Esophagus muscularis mucosa (tissue), 4 donors: Measurements from ENCODE around the gene TAP1. TPM values are rescaled to one million over a fixed set of nuclear protein-coding genes. Genes with fewer than 3 reads are reported as not detected.
A peak's percentile ranks its signal among the peaks of the same experiment; 100 is the strongest.

Source experiments
- DNase-seq: peaks from one replicate; pipeline ENCODE4 v3.0.0-alpha.2; 2017; ENCODE audit errors: extremely low spot score
- H3K27ac ChIP-seq, 4 donors: fragments of 200-600 bp; sonication (generic); replicated peaks in 1 of 4; 1 replicate in 3 of 4; 2 replicates in 1 of 4; pipeline ENCODE4 v1.5.1; 2016 to 2019; ENCODE audit warnings: mild to moderate bottlenecking in 1 of 4
- H3K27me3 ChIP-seq, 4 donors: fragments of 200-600 bp; sonication (generic); one replicate each; pipeline versions ENCODE4 v1.5.1 to v1.6.0; 2016 to 2019
- H3K36me3 ChIP-seq, 4 donors: fragments of 200-600 bp; sonication (generic); one replicate each; pipeline ENCODE4 v1.5.1; 2016 to 2019
- H3K4me1 ChIP-seq, 4 donors: fragments of 200-600 bp; sonication (generic); one replicate each; pipeline ENCODE4 v1.5.1; 2016 to 2019
- H3K4me3 ChIP-seq, 4 donors: fragments of 200-600 bp; sonication (generic); 1 replicate in 2 of 4; 2 replicates in 2 of 4; pipeline ENCODE4 v1.5.1; 2016 to 2019; ENCODE audit warnings: mild to moderate bottlenecking in 4 of 4, moderate library complexity in 1 of 4
- H3K9me3 ChIP-seq, 4 donors: fragments of 200-600 bp; sonication (generic); 1 replicate in 3 of 4; 2 replicates in 1 of 4; pipeline ENCODE4 v1.5.1; 2016 to 2019
- EP300 ChIP-seq: sonication (generic); formaldehyde crosslinking; IDR thresholded peaks from one replicate; pipeline ENCODE4 v1.6.1; 2017; ENCODE audit warnings: antibody characterized with exemption
- POLR2A ChIP-seq: fragments of 450-650 bp; IDR thresholded peaks from one replicate; pipeline ENCODE4 v1.6.1; 2017; ENCODE audit warnings: antibody characterized with exemption, moderate library complexity, mild to moderate bottlenecking, low read depth
- POLR2AphosphoS5 ChIP-seq, 2 donors: sonication (generic); formaldehyde crosslinking; IDR thresholded peaks; one replicate each; pipeline ENCODE4 v1.6.1; 2017; ENCODE audit warnings: antibody characterized with exemption in 2 of 2
- WGBS: methylation state at CpG from one replicate; pipeline ENCODE4 v1.1.5; 2018; 5-methylcytosine and 5-hydroxymethylcytosine counted together
- intact Hi-C: fragments of 100-400 bp; cut with DNase I; formaldehyde crosslinking; loops from one replicate; pipeline ENCODE4 v1.15.1; 2023
- total RNA-seq, 4 donors: library from RNA; depleted of rRNA; stranded (reverse); fragments of >200 nt; gene quantifications; one replicate each; pipeline versions ENCODE4 v1.1.0 to v1.2.1, GENCODE V29; 2016
- TF ChIP-seq, protein P1 (sequence below), 3 experiments: fragments of 200-600 bp in 2 of 3; fragments of 450-650 bp in 1 of 3; sonication (generic) in 2 of 3; IDR thresholded peaks; one replicate each; pipeline ENCODE4 v1.5.1; 2017 to 2019; ENCODE audit warnings: antibody characterized with exemption in 3 of 3, mild to moderate bottlenecking in 2 of 3, moderate library complexity in 1 of 3

Gene TAP1
- total RNA-seq, 4 donors from 2014 or later, result 28.7 to 45.7 (median 34.8) TPM

DNA sequence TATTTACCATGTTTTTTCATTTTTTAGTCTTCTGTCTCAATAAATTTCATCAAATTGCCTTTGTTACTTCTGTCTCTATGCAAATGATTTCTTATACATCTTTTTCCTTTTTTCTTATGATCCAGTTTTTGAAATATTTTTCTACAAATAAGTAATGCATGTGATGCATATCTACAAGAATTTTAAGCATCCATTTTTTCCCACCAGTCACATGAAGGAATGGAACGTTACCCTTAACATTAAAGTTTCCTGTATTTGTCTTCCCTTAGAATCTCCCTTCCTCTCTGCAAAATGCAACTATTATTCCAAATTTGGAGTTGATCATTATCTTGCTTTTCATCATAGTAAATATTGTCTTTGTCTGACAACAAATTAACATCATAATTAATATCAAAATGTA is 36.0 kb upstream of the TAP1 start:
- TF ChIP-seq, protein P1, sequence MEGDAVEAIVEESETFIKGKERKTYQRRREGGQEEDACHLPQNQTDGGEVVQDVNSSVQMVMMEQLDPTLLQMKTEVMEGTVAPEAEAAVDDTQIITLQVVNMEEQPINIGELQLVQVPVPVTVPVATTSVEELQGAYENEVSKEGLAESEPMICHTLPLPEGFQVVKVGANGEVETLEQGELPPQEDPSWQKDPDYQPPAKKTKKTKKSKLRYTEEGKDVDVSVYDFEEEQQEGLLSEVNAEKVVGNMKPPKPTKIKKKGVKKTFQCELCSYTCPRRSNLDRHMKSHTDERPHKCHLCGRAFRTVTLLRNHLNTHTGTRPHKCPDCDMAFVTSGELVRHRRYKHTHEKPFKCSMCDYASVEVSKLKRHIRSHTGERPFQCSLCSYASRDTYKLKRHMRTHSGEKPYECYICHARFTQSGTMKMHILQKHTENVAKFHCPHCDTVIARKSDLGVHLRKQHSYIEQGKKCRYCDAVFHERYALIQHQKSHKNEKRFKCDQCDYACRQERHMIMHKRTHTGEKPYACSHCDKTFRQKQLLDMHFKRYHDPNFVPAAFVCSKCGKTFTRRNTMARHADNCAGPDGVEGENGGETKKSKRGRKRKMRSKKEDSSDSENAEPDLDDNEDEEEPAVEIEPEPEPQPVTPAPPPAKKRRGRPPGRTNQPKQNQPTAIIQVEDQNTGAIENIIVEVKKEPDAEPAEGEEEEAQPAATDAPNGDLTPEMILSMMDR (IDR thresholded peaks at IDR 0.05), result no peak
- TF ChIP-seq EP300, result no peak
- Histone ChIP-seq H3K27ac (no peak overlapping the region), H3K27me3 (no peaks in the 10 kb centered on the region), H3K9me3 (no peaks in the 10 kb centered on the region), H3K4me1 (peaks cover 0 to 27% (median 23%) of the 10 kb centered on the region in 4 donors), H3K4me3 (no peak overlapping the region), H3K36me3 (no peaks in the 10 kb centered on the region)
- DNase-seq, result no peak
- intact Hi-C loops, result loop anchor here (5.0 kb wide), 1 partner anchor 43 kb away; no protein-coding TSS in a partner anchor
- 31% methylated on average over 1 of the region's 1 CpG for WGBS

- Histone ChIP-seq H3K9me3 (no peaks in the 10 kb centered on the region), H3K36me3 (no peaks in the 10 kb centered on the region), H3K4me3 (no peak overlapping the region), H3K27me3 (no peaks in the 10 kb centered on the region), H3K4me1 (peaks cover 0 to 24% (median 20%) of the 10 kb centered on the region in 4 donors), H3K27ac (no peak overlapping the region)
- no peak for DNase-seq
- no peak for TF ChIP-seq EP300
- TF ChIP-seq POLR2A, result no peak
- TF ChIP-seq POLR2AphosphoS5 (IDR thresholded peaks at IDR 0.05), result no peak
- TF ChIP-seq, protein P1 (IDR thresholded peaks at IDR 0.05), result no peak
- WGBS, result 75% methylated on average over 2 of the region's 2 CpGs
- intact Hi-C loops, result loop anchor here (5.0 kb wide), 1 partner anchor 44 kb away; no protein-coding TSS in a partner anchor
Observed at GRCh38 chr6:32888576-32888975, 35.1 kb upstream of the TAP1 start.

GRCh38 chr6:32887616-32888015 is 34.1 kb upstream of the TAP1 start:
- Histone ChIP-seq H3K36me3 (no peaks in the 10 kb centered on the region), H3K27ac (peak overlapping the region in 2 of 4 donors; percentile 50 to 58), H3K4me3 (no peak overlapping the region), H3K4me1 (peaks cover 0 to 23% (median 18%) of the 10 kb centered on the region in 4 donors), H3K27me3 (no peaks in the 10 kb centered on the region), H3K9me3 (no peaks in the 10 kb centered on the region)
- TF ChIP-seq EP300 (no peak), POLR2AphosphoS5 (IDR thresholded peaks at IDR 0.05) (no peak), POLR2A (no peak)
- TF ChIP-seq, protein P1 (IDR thresholded peaks at IDR 0.05), result no peak
- DNase-seq, result no peak
- intact Hi-C loops, result loop anchor here (5.0 kb wide), 1 partner anchor 45 kb away; no protein-coding TSS in a partner anchor
- 68% methylated on average over 5 of the region's 5 CpGs for WGBS

- DNase-seq, result no peak
- H3K27me3 ChIP-seq, result no peaks in the 10 kb centered on the region
- H3K27ac ChIP-seq, result peak overlapping the region; percentile 12 to 58 (median 47)
- H3K36me3 ChIP-seq, result no peaks in the 10 kb centered on the region
- H3K4me1 ChIP-seq, result peaks cover 0 to 23% (median 18%) of the 10 kb centered on the region in 4 donors
- intact Hi-C loops, result loop anchor here (1.0 to 5.0 kb wide), 2 partner anchors 45 to 97 kb away; no protein-coding TSS in a partner anchor
- no peak overlapping the region for H3K4me3 ChIP-seq
- H3K9me3 ChIP-seq, result no peaks in the 10 kb centered on the region
- 40% methylated on average over 3 of the region's 3 CpGs for WGBS
- TF ChIP-seq POLR2A, result no peak
Observed at GRCh38 chr6:32886681-32887383, 33.3 kb upstream of the TAP1 start.

- Histone ChIP-seq H3K4me3 (no peak overlapping the region), H3K27me3 (no peaks in the 10 kb centered on the region), H3K4me1 (peaks cover 0 to 23% (median 18%) of the 10 kb centered on the region in 4 donors), H3K9me3 (no peaks in the 10 kb centered on the region), H3K36me3 (no peaks in the 10 kb centered on the region), H3K27ac (no peak overlapping the region)
- WGBS, result 63% methylated on average over 4 of the region's 4 CpGs
- intact Hi-C loops, result loop anchor here (1.0 to 5.0 kb wide), 2 partner anchors 47 to 99 kb away; no protein-coding TSS in a partner anchor
- DNase-seq, result no peak
- TF ChIP-seq EP300 (no peak), POLR2AphosphoS5 (IDR thresholded peaks at IDR 0.05) (no peak), POLR2A (no peak)
- TF ChIP-seq, protein P1 (IDR thresholded peaks at IDR 0.05), result peak; percentile 63 to 70 (median 64)
Observed at GRCh38 chr6:32885698-32886286, 32.3 kb upstream of the TAP1 start.
